Right lobe of liver (tissue), 6 donors: ENCODE data around the gene METAP1D. TPM values are rescaled to one million over a fixed set of nuclear protein-coding genes. Genes with fewer than 3 reads are reported as not detected.

Source experiments
- ATAC-seq, 4 donors: fragments of 200-7000 bp; cut with Tn5 transposase; one replicate each; pipeline ENCODE4 v1.9.1; 2020; ENCODE audit warnings: mild to moderate bottlenecking in 4 of 4, moderate library complexity in 4 of 4
- DNase-seq, 3 donors: peaks; one replicate each; pipeline ENCODE4 v3.0.0-alpha.2; 2020
- H3K27ac ChIP-seq, 3 donors: fragments of 200-600 bp; one replicate each; pipeline ENCODE4 v1.8.0; 2022
- H3K27me3 ChIP-seq, 2 donors: fragments of 200-600 bp; one replicate each; pipeline ENCODE4 v1.8.0; 2022
- H3K36me3 ChIP-seq, 4 donors: fragments of 200-600 bp; sonication (generic) in 1 of 4; one replicate each; pipeline versions ENCODE4 v1.5.1 to v1.8.0; 2017 to 2022; ENCODE audit warnings: control low read depth in 1 of 4
- H3K4me1 ChIP-seq, 4 donors: fragments of 200-600 bp; sonication (generic) in 1 of 4; one replicate each; pipeline versions ENCODE4 v1.5.1 to v1.8.0; 2017 to 2022; ENCODE audit warnings: control low read depth in 1 of 4
- H3K4me3 ChIP-seq, 3 donors: fragments of 200-600 bp; one replicate each; pipeline ENCODE4 v1.8.0; 2022
- H3K9me3 ChIP-seq, 4 donors: fragments of 200-600 bp; sonication (generic) in 1 of 4; one replicate each; pipeline versions ENCODE4 v1.5.1 to v1.8.0; 2017 to 2022; ENCODE audit warnings: control low read depth in 1 of 4
- CTCF ChIP-seq, 4 donors: fragments of 200-600 bp in 3 of 4; fragments of 450-650 bp in 1 of 4; IDR thresholded peaks; one replicate each; pipeline versions ENCODE4 v1.5.1 to v1.8.0; 2016 to 2022; ENCODE audit warnings: antibody characterized with exemption in 4 of 4, mild to moderate bottlenecking in 2 of 4
- POLR2A ChIP-seq: fragments of 450-650 bp; IDR thresholded peaks from one replicate; pipeline ENCODE4 v1.6.1; 2017; ENCODE audit warnings: antibody characterized with exemption, mild to moderate bottlenecking
- WGBS: methylation state at CpG from one replicate; pipeline ENCODE4 v1.1.6; 2018; ENCODE audit warnings: low coverage, low lambda C conversion rate; ENCODE audit not compliant: insufficient coverage; ENCODE audit errors: missing lambda C conversion rate; 5-methylcytosine and 5-hydroxymethylcytosine counted together
- intact Hi-C, 2 donors: fragments of 100-400 bp; cut with DNase I; formaldehyde crosslinking; loops; one replicate each; pipeline versions ENCODE4 v1.11.2 to v1.14.1; 2022
- total RNA-seq, 6 experiments: library from RNA; depleted of rRNA in 2 of 6; stranded (reverse); fragments of >200 nt in 2 of 6; fragmentation: NEBNext Ultra II Directional in 3 of 6; extraction: Animal tissue kit (Norgen Biotek cat#: 25700) in 3 of 6; gene quantifications; one replicate each; pipeline versions ENCODE4 v1.1.0 to v1.2.4, GENCODE V29; 2016 to 2023
- donor health status: DM: no; HTN: yes; CAD: no.
- donor health status: DM: no; HTN: no; CAD: no.
- donor health status: DM: no; HTN: no; CAD: no.
- donor health status: DM: no; HTN: yes; CAD: no.
- donor health status: DM: no; HTN: yes; CAD: no.

Gene METAP1D
- total RNA-seq, 6 experiments from 2014 or later: 2.4 to 8.2 (median 4.6) TPM

GRCh38 chr2:172079416-172079815 is 79.7 kb downstream of the METAP1D start:
- Histone ChIP-seq H3K4me3 (no peak overlapping the region), H3K27ac (no peak overlapping the region), H3K36me3 (no peaks in the 10 kb centered on the region), H3K27me3 (peaks cover 18 to 63% of the 10 kb centered on the region in 2 donors), H3K4me1 (peaks cover 0 to 5% (median 0%) of the 10 kb centered on the region in 4 donors), H3K9me3 (no peaks in the 10 kb centered on the region)
- no peak for ATAC-seq
- WGBS: 86% methylated on average over 5 of the region's 5 CpGs
- intact Hi-C loops: no loop called here
- TF ChIP-seq CTCF (IDR thresholded peaks at IDR 0.05) (no peak), POLR2A (no peak)
- DNase-seq: no peak

DNA sequence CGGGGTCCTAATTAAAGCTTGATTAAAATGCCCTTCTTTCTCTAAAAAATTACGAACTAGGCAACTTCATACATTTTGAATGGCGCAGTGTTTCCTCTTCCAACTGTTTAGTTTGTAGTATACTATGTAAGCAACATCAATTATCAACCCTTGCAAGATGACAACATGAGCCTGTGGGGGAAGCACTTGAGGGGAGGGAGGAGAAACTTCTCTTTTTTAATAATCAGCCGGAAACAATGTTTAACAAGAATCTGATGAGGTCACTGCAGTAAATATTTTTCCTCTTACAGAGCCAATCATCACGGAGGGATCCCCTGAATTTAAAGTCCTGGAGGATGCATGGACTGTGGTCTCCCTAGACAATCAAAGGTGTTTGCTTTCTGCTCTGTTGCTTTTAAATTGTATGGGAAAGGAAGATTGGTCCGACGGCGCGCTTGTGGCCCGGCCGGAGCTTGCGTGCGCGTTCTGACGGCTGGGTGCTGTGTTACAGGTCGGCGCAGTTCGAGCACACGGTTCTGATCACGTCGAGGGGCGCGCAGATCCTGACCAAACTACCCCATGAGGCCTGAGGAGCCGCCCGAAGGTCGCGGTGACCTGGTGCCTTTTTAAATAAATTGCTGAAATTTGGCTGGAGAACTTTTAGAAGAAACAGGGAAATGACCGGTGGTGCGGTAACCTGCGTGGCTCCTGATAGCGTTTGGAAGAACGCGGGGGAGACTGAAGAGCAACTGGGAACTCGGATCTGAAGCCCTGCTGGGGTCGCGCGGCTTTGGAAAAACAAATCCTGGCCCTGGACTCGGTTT is 80.3 kb downstream of the METAP1D start:
- Histone ChIP-seq H3K27me3 (peaks cover 24 to 65% of the 10 kb centered on the region in 2 donors), H3K4me3 (no peak overlapping the region), H3K4me1 (peaks cover 0 to 12% (median 3%) of the 10 kb centered on the region in 4 donors), H3K9me3 (no peaks in the 10 kb centered on the region), H3K27ac (no peak overlapping the region), H3K36me3 (no peaks in the 10 kb centered on the region)
- TF ChIP-seq POLR2A (no peak), CTCF (IDR thresholded peaks at IDR 0.05) (no peak)
- 44% methylated on average over 30 of the region's 38 CpGs for WGBS
- intact Hi-C loops: no loop called here
- DNase-seq: no peak
- ATAC-seq: no peak

DNA sequence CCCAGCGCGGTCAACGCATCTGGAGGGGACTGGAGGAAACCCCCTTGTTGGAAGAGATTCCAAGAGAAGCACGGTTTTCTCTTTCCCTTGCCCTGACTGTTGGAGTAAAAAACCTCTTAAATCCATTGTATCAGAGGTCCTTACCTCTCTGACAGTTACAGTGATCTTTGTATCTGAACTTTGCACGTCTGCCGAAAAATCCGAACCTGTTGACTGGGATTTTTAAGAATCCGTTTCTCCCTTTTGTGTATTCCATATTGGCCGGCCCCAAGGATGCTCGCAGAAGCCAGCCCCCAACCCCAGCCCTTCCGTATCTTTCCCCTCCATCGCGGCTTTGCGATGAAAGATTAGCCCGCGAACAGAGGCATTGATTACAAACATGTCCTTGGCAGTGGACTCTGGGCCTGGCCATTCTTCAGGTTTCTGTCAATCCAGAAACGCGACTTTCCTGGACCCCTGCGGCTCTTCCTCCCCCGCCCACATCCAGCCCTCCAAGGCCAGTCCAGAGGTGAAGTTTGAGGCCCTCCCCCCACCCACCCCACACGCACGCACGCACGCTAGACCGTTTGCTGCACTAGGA is 81.0 kb downstream of the METAP1D start:
- DNase-seq: no peak
- intact Hi-C loops: no loop called here
- Histone ChIP-seq H3K9me3 (no peaks in the 10 kb centered on the region), H3K27me3 (peaks cover 29 to 70% of the 10 kb centered on the region in 2 donors), H3K27ac (no peak overlapping the region), H3K4me1 (peaks cover 0 to 18% (median 5%) of the 10 kb centered on the region in 4 donors), H3K36me3 (no peaks in the 10 kb centered on the region), H3K4me3 (no peak overlapping the region)
- TF ChIP-seq POLR2A (no peak), CTCF (IDR thresholded peaks at IDR 0.05) (no peak)
- no peak for ATAC-seq
- WGBS: 8% methylated on average over 18 of the region's 25 CpGs

DNA sequence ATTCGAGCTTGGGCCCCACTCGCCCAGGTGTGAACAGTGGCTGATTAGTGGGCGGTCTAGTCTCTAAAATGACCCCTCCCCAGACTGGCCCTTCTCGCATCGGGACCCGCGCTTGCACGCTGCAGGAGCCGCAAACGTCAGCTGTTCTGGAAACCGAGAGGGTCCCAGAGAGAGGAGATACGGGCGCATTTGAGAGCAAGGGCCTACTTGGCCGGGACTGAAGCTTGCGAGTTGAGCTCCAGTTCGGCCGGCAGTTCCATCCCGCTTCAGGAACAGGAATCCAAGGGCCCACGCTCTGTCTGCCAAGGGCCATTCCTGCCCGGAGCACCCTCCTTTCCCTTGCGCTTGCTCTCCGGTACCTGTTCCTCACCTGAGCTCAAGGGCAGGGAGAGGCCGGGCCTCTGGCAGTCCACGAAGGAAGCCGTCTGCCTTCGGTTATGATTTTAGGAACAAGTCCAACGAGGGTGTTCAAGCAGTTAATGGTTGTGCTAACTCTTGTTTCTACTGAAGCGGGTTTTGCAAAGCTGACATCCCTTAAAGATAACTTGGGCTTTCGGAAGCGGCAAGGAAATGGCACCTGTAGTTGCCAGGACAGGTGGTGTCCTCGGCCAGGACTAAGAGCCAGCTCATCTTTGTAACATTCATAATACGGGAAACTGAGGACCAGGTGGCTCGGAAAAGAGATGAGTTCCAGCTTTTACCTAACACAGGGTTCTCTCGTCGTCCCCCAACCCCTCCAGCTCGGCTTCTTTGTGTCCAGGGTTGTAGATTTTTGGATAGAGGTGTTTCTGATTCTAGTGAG is 81.7 kb downstream of the METAP1D start:
- 9% methylated on average over 15 of the region's 36 CpGs for WGBS
- intact Hi-C loops: no loop called here

More for the DNA sequence above, 81.7 kb downstream of the METAP1D start:
- Histone ChIP-seq H3K27ac (no peak overlapping the region), H3K27me3 (peaks cover 35 to 77% of the 10 kb centered on the region in 2 donors), H3K36me3 (no peaks in the 10 kb centered on the region), H3K4me3 (no peak overlapping the region), H3K4me1 (peaks cover 0 to 22% (median 5%) of the 10 kb centered on the region in 4 donors), H3K9me3 (no peaks in the 10 kb centered on the region)
- DNase-seq (no peak), ATAC-seq (no peak)
- TF ChIP-seq CTCF (IDR thresholded peaks at IDR 0.05): no peak
- TF ChIP-seq POLR2A: no peak
